Measurements from ENCODE around the gene RBBP4. TPM values are rescaled to one million over a fixed set of nuclear protein-coding genes. Genes with fewer than 3 reads are reported as not detected.

RBBP4 gene
- total RNA-seq, 1 donor from 2014 or later: 155 TPM

- peak overlapping the region; percentile 85 for H3K27ac Mint-ChIP-seq (ENCODE audit: unreplicated experiment)
- H3K27me3 Mint-ChIP-seq (ENCODE audit: low read depth): no peaks in the 10 kb centered on the region
- H3K4me1 Mint-ChIP-seq (ENCODE audit: low read depth): peaks cover 59% of the 10 kb centered on the region
- peak; percentile 68 for DNase-seq (ENCODE audit: low spot score)
- TF ChIP-seq CTCF (IDR thresholded peaks at IDR 0.05): no peak
- H3K36me3 Mint-ChIP-seq (ENCODE audit: low read depth): peaks cover 2% of the 10 kb centered on the region
- no peaks in the 10 kb centered on the region for H3K9me3 Mint-ChIP-seq (ENCODE audit: low read depth)
- H3K4me3 Mint-ChIP-seq (ENCODE audit: unreplicated experiment): peak overlapping the region; percentile 89
These were observed 50.5 kb downstream of the RBBP4 start for GRCh38 chr1:32701421-32701911.

- no peaks in the 10 kb centered on the region for H3K27me3 Mint-ChIP-seq (ENCODE audit: low read depth)
These were observed 51.1 kb downstream of the RBBP4 start for GRCh38 chr1:32701951-32702598.

GRCh38 chr1:32702599-32703478, 51.8 kb downstream of the RBBP4 start, which contains the start of gene SYNC:
Gene SYNC (minus strand): TSS chr1:32702770. CDS start chr1:32702660, 110 bp downstream.
- Mint-ChIP-seq H3K36me3 (ENCODE audit: low read depth) (peaks cover 2% of the 10 kb centered on the region), H3K27ac (ENCODE audit: unreplicated experiment) (peak within 1 kb of the TSS; percentile 99), H3K4me1 (ENCODE audit: low read depth) (peaks cover 64% of the 10 kb centered on the region), H3K9me3 (ENCODE audit: low read depth) (no peaks in the 10 kb centered on the region), H3K4me3 (ENCODE audit: unreplicated experiment) (peak within 1 kb of the TSS; percentile 89), H3K27me3 (ENCODE audit: low read depth) (no peaks in the 10 kb centered on the region)
- no peak for TF ChIP-seq CTCF (IDR thresholded peaks at IDR 0.05)
- peak; percentile 94 for DNase-seq (ENCODE audit: low spot score)

More at GRCh38 chr1:32701951-32702598, 51.1 kb downstream of the RBBP4 start:
- H3K27ac Mint-ChIP-seq (ENCODE audit: unreplicated experiment): peak overlapping the region; percentile 85
- no peaks in the 10 kb centered on the region for H3K9me3 Mint-ChIP-seq (ENCODE audit: low read depth)
- peak; percentile 93 for DNase-seq (ENCODE audit: low spot score)
- peak overlapping the region; percentile 89 for H3K4me3 Mint-ChIP-seq (ENCODE audit: unreplicated experiment)
- peaks cover 64% of the 10 kb centered on the region for H3K4me1 Mint-ChIP-seq (ENCODE audit: low read depth)
- H3K36me3 Mint-ChIP-seq (ENCODE audit: low read depth): peaks cover 2% of the 10 kb centered on the region
- no peak for TF ChIP-seq CTCF (IDR thresholded peaks at IDR 0.05)

- peak; percentile 96 for DNase-seq (ENCODE audit: low spot score)
- H3K27ac Mint-ChIP-seq (ENCODE audit: unreplicated experiment): peak overlapping the region; percentile 99
- no peaks in the 10 kb centered on the region for H3K9me3 Mint-ChIP-seq (ENCODE audit: low read depth)
- H3K27me3 Mint-ChIP-seq (ENCODE audit: low read depth): no peaks in the 10 kb centered on the region
- H3K4me3 Mint-ChIP-seq (ENCODE audit: unreplicated experiment): peak overlapping the region; percentile 76
- peak; percentile 19 for TF ChIP-seq CTCF (IDR thresholded peaks at IDR 0.05)
- H3K36me3 Mint-ChIP-seq (ENCODE audit: low read depth): peaks cover 2% of the 10 kb centered on the region
- H3K4me1 Mint-ChIP-seq (ENCODE audit: low read depth): peaks cover 61% of the 10 kb centered on the region
These were observed 52.7 kb downstream of the RBBP4 start for GRCh38 chr1:32703479-32704291.
